Cardiac fibroblast (primary cell): ENCODE data around the gene GSTA2.
A peak's percentile ranks its signal among the peaks of the same experiment; 100 is the strongest.

Experiments
- DNase-seq, 2 donors: peaks; one replicate each; pipeline versions ENCODE4 v3.0.0 to v3.0.0-alpha.2; 2010; ENCODE audit warnings: low read depth in 2 of 2
- H3K4me3 ChIP-seq, 2 donors: replicated peaks in 1 of 2; 1 replicate in 1 of 2; 2 replicates in 1 of 2; pipeline ENCODE4 v1.5.1; 2011; ENCODE audit warnings: low read depth in 2 of 2, low read length in 2 of 2, mild to moderate bottlenecking in 2 of 2, moderate library complexity in 1 of 2
- CTCF ChIP-seq: IDR thresholded peaks from one replicate; pipeline ENCODE4 v1.5.1; 2011; ENCODE audit warnings: low read depth, mild to moderate bottlenecking, low read length, inconsistent platforms

Gene GSTA2

DNA sequence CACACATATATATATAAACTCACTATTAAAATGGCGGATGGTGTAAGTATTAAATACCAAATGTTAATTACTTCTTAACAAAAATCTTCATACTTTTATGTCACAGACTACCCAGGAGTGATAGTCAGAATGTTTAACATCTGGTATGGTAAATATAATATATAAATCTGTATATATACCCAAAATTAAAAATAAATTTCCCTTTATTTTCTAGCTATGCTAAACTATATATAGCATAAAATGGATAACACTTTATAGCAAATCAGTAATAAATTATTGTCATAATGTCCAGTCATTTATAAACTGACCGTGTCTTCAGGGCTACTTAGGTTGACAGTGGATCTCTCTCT, 37.1 kb downstream of the GSTA2 start:
- no peak for DNase-seq
- no peak overlapping the region for H3K4me3 ChIP-seq
- no peak for TF ChIP-seq CTCF

DNA sequence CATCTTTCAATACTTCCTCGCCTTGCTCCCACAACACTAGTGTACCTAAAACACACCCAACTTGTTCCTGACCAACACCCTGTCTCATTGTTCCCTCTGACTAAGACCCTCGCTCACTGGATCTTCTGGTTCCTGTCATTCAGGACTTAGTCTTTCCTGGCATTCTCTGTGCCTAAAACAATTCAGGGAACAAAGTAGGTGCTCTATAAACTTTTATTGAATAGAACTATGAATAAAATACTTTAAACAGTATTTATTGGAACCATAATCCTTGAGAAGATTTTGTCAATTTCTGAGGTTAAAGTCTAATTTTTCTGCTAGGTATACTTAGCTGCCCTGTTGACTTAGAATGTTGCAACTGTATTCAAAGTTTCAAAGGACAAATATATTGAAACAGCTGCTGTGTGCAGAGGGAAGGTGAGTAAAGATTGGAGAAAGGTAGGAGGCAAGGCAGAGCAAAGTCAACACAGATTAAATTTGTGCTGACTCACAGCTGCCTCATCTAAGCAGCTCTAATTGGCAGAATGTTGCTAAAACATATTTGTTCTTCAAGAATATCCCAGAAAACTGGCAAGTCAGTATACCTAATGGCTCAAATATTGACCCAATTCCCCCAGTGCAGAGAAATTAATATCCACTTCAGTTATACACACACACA, 37.6 kb downstream of the GSTA2 start:
- DNase-seq = peak; percentile 26 to 33
- no peak overlapping the region for H3K4me3 ChIP-seq
- TF ChIP-seq CTCF = no peak

DNA sequence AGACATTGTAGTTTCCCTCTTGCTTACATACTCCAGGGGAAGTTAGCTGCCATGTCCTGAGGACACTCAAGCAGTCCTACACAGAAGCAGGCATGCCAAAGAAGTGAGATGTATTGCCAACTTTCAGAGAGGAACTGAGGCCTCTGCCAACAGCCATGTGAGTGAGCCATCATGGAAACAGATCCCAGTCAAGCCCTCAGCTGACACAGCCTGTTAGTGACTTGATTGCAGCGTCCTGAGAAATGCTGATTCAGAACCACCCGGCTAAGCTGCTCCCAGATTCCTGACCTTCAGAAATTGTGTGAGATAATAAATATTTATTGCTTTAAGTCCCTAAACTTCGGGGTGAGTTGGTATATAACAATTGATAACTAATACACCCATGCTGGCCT, 38.1 kb downstream of the GSTA2 start:
- DNase-seq = peak; percentile 12 to 46
- TF ChIP-seq CTCF = no peak
- H3K4me3 ChIP-seq = no peak overlapping the region

DNA sequence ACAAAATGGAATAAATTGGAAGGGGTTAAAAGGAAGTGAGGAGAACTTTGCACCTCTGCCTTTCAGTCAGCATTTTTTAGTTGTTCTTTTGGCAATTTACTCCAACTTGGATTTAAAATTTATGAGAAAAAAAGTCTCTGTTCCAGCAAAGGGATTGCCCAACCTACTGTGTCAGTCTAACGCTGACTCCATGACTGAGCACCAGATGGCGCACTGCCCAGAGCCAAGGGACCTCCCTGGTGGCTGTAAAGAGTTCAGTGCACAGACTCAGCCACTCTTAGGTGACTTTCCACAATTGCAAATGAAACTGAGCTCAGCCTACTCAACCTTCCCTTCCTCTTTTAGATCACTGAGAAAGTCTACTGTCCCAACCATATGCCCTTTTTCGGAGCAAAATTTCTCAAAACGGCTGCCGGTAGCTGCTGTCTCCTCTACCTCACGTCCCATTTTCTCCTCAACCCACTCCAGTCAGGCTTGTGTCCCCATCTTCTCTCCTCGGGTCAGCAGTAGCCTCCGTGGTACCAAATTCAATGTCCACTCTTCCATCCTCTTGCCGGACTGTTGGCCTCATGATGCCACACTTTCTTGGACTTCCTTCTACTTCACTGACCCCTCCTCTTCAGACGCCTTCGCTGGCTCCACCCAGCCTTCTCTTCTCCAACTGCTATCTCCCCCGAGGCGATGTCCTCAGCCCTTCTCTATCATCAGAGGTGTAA, 38.7 kb downstream of the GSTA2 start:
- DNase-seq = peak; percentile 74 to 78
- TF ChIP-seq CTCF = peak; percentile 56
- no peak overlapping the region for H3K4me3 ChIP-seq

DNA sequence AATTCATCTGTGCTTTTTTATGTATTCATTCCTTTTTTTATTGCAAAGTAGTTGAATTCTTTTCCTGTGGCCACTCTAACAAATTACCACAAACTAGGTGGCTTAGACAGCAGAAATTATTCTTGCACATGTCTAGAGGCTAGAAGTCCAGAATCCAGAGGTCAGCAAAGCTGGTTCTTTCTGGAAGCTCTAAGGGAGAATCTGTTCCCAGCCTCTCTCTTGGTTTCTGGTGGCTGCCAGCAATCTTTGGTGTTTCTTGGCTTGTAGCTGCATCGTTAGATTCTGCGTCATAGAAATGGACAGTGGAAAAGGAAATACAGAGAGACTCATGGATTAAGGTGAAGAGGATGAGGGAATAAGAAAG, 39.3 kb downstream of the GSTA2 start:
- peak; percentile 76 to 77 for DNase-seq
- no peak overlapping the region for H3K4me3 ChIP-seq
- TF ChIP-seq CTCF = no peak

DNA sequence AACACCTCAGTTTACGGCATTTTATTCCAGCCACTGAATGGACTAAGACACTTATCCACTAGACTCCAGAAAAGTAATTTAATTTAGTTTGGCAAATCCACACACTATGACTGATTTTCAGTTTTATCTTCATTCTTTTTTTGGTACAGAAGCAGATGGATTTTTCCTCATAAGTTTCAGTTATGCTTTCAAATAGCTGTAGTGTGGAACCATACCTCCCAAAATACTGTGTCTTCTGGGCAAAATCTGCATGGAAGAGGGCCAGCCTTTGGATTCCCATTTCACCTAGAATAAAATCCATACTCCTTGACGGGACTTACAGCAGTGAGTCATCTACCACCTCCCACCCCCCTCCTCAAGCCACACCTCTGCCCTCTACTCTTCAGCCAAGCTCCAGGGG, 43.0 kb downstream of the GSTA2 start:
- no peak overlapping the region for H3K4me3 ChIP-seq
- DNase-seq = no peak
- TF ChIP-seq CTCF = no peak
